ENCODE measurements around the gene SPIRE1. TPM values are rescaled to one million over a fixed set of nuclear protein-coding genes. Genes with fewer than 3 reads are reported as not detected.

SPIRE1 gene
- total and polyA plus RNA-seq, 2 of the 4 experiments (the other 2 are of a cell fraction), result 11.6 to 31.4 TPM

DNA sequence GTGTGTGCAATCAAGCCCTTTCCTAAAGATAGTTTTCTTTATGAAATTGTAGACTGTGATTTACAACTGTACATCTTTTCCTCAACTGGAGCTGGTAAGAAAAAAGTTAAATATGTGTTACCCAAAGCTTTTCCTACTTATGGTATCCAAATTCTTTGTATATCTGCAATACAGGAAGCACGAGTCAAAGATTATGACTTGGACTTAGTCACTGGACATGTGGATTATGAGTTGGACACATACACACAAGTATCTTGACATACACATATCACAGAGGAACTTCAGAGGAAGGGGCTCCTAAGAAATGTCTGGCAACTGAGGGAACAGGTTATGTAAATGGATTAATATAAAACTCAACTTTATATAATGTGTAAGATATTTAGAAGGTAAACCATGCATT, 215.0 kb downstream of the SPIRE1 start:
- Histone ChIP-seq H4K5ac (ENCODE audit: low read depth, low read length) (no peak overlapping the region), H2BK5ac (ENCODE audit: low read depth, low read length, poor library complexity, severe bottlenecking) (no peak overlapping the region), H4K8ac (ENCODE audit: low read depth in 2 of 2, low read length in 2 of 2) (no peak overlapping the region), H3K4me3 (ENCODE audit: insufficient read depth, low read depth, low read length) (no peak overlapping the region), H3K4ac (ENCODE audit: low read depth, low read length) (no peak overlapping the region), H3K14ac (replicated peaks; ENCODE audit: low read depth, low read length) (no peak overlapping the region), H3K4me2 (ENCODE audit: low read depth, low read length) (no peak overlapping the region), H2AFZ (replicated peaks; ENCODE audit: low read length, poor library complexity) (no peak overlapping the region), H3K9me3 (ENCODE audit: control insufficient read depth, insufficient read depth, low read length) (peaks cover 8% of the 10 kb centered on the region), H3K27ac (ENCODE audit: insufficient read depth, low read length) (no peak overlapping the region), H3K27me3 (ENCODE audit: control insufficient read depth, insufficient read depth, low read length) (no peaks in the 10 kb centered on the region), H3K23ac (ENCODE audit: low read depth, low read length) (no peak overlapping the region), H2BK120ac (ENCODE audit: low read depth, low read length) (no peak overlapping the region), H3K36me3 (ENCODE audit: control insufficient read depth, insufficient read depth, low read length) (peaks cover 14% of the 10 kb centered on the region), H3K9ac (ENCODE audit: low read depth, low read length) (no peak overlapping the region), H2AK9ac (replicated peaks; ENCODE audit: low read depth, low read length, poor library complexity) (no peak overlapping the region), H2BK15ac (ENCODE audit: low read depth, low read length) (no peak overlapping the region), H3K9me1 (ENCODE audit: insufficient read depth, low read length) (peaks cover 6% of the 10 kb centered on the region), H4K91ac (ENCODE audit: insufficient read depth, low read depth, low read length) (no peak overlapping the region), H3K79me1 (ENCODE audit: low read depth in 1 of 2, low read length in 2 of 2) (no peaks in the 10 kb centered on the region; a peak in 1 of 4 replicates), H4K20me1 (ENCODE audit: insufficient read depth, low read length) (no peaks in the 10 kb centered on the region), H3K56ac (ENCODE audit: extremely low read depth, insufficient read depth, low read length) (no peak overlapping the region), H2AK5ac (ENCODE audit: low read depth, low read length) (no peak overlapping the region), H2BK20ac (ENCODE audit: low read depth, low read length) (no peak overlapping the region), H3K18ac (ENCODE audit: low read depth, low read length) (no peak overlapping the region), H3K4me1 (ENCODE audit: control insufficient read depth, insufficient read depth, low read length) (no peaks in the 10 kb centered on the region)
- no CpG with 5 or more reads among the region's 1 CpG for WGBS, 2 experiments (ENCODE audit: extremely low coverage in 2 of 2, insufficient read length in 1 of 2)
- TF ChIP-seq POLR2A (IDR thresholded peaks at IDR 0.05; ENCODE audit: low read depth, low read length), result no peak
- no peak; the same call in 1 of the 2 replicates for TF ChIP-seq CEBPB (IDR thresholded peaks at IDR 0.05; ENCODE audit: low read depth, low read length)
- in situ Hi-C loops (cut with MboI; ENCODE audit: low sequenced_read_pairs), result no loop called here
- dilution Hi-C loops (cut with HindIII; ENCODE audit: low sequenced_read_pairs, unreplicated experiment), result loop anchor here (25.0 kb wide), 1 partner anchor 344 kb away; no protein-coding TSS in a partner anchor
- POLR2A ChIA-PET (ENCODE audit: unreplicated experiment), result no interaction called here
- peak; percentile 75 for DNase-seq
- ATAC-seq (ENCODE audit: low read depth), result peak; percentile 37; the same call in 1 of the 2 replicates
- CTCF ChIA-PET, result no interaction called here
- intact Hi-C loops (cut with micrococcal nuclease), result no loop called here
- BruUV-seq (replicated peaks), result no TSS peak

All from IMR-90 (cell line).